K562 (cell line): ENCODE data around the gene PLCB4. TPM values are rescaled to one million over a fixed set of nuclear protein-coding genes. Genes with fewer than 3 reads are reported as not detected.

ENCODE experiments used
- ATAC-seq: fragments of 200-7000 bp; cut with Tn5 transposase; 3 replicates; pipeline ENCODE4 v1.9.1; 2020; ENCODE audit warnings: moderate library complexity
- BruUV-seq: library from RNA; stranded (reverse); fragments of 400-500 nt; replicated peaks from 2 replicates; lab custom pipeline; 2021; lab: Mats Ljungman, UMichigan
- CTCF ChIA-PET: fragments of 300-600 bp; formaldehyde crosslinking; extraction: SDS; loops from one replicate; lab custom pipeline; 2021; ENCODE audit warnings: low intra/inter-chr PET ratio; lab: Yijun Ruan, JAX
- POLR2A ChIA-PET: fragments of 300-600, 350-650 bp; sonication (Branson Sonifier 250); formaldehyde crosslinking; extraction: SDS; loops from one replicate; lab custom pipeline; 2021; ENCODE audit warnings: antibody characterized with exemption, inconsistent platforms; lab: Yijun Ruan, JAX
- DNase-seq, 4 experiments: peaks; one replicate each; pipeline versions ENCODE4 v3.0.0 to v3.0.0-alpha.2; 2011 to 2018; ENCODE audit warnings: low spot score in 3 of 4, mixed read lengths in 3 of 4; ENCODE audit errors: extremely low read depth in 1 of 4
- FAIRE-seq: peaks from 2 replicates; lab custom pipeline; 2011; peaks lifted over from hg19 to GRCh38; lab: Jason Lieb, UNC
- H2AFZ ChIP-seq: 2 replicates; pipeline ENCODE4 v1.6.0; 2011; ENCODE audit warnings: low read depth, low read length, control low read depth, inconsistent platforms
- H3K27ac ChIP-seq: fragments of 200-600 bp; 3 replicates; pipeline ENCODE4 v1.8.0; 2011; ENCODE audit warnings: low read depth, mild to moderate bottlenecking, control low read depth, inconsistent platforms, low read length, moderate library complexity, mixed read lengths; ENCODE audit errors: extremely low read depth
- H3K27me3 ChIP-seq, 2 experiments: fragments of 300-600 bp in 1 of 2; 2 replicates in 1 of 2; 3 replicates in 1 of 2; pipeline versions ENCODE4 v1.6.0 to v1.8.0; 2011; ENCODE audit warnings: inconsistent platforms in 2 of 2, low read length in 2 of 2, mild to moderate bottlenecking in 1 of 2, mixed read lengths in 1 of 2, moderate library complexity in 1 of 2; ENCODE audit not compliant: control insufficient read depth in 2 of 2, insufficient read depth in 2 of 2
- H3K36me3 ChIP-seq: fragments of 300-600 bp; 3 replicates; pipeline ENCODE4 v1.8.0; 2011; ENCODE audit warnings: mild to moderate bottlenecking, low read length, inconsistent platforms; ENCODE audit not compliant: control insufficient read depth, insufficient read depth
- H3K4me1 ChIP-seq, 2 experiments: fragments of 200-600 bp in 1 of 2; replicated peaks in 1 of 2; 2 replicates in 1 of 2; 3 replicates in 1 of 2; pipeline versions ENCODE4 v1.5.1 to v1.8.0; 2011; ENCODE audit warnings: inconsistent platforms in 2 of 2, low read length in 2 of 2, mild to moderate bottlenecking in 1 of 2, mixed read lengths in 1 of 2, moderate library complexity in 1 of 2; ENCODE audit not compliant: control insufficient read depth in 2 of 2, insufficient read depth in 2 of 2
- H3K4me2 ChIP-seq: 2 replicates; pipeline ENCODE4 v1.6.1; 2011; ENCODE audit warnings: low read length, control low read depth, inconsistent platforms, mixed read lengths; ENCODE audit not compliant: insufficient read depth
- H3K4me3 ChIP-seq: fragments of 200-600 bp; sonication (generic), shearing (Covaris generic); 2 replicates; pipeline ENCODE4 v1.5.1; 2016; ENCODE audit warnings: control low read depth, inconsistent platforms
- H3K79me2 ChIP-seq: fragments of 200-600 bp; 3 replicates; pipeline ENCODE4 v1.8.0; 2011; ENCODE audit warnings: low read length, inconsistent platforms; ENCODE audit not compliant: control insufficient read depth, insufficient read depth
- H3K9ac ChIP-seq, 2 experiments: 2 replicates each; pipeline versions ENCODE4 v1.6.0 to v1.6.1; 2011; ENCODE audit warnings: low read depth in 2 of 2, low read length in 2 of 2, control low read depth in 1 of 2, inconsistent platforms in 1 of 2, mild to moderate bottlenecking in 1 of 2, mixed read lengths in 1 of 2; ENCODE audit not compliant: insufficient read depth in 1 of 2
- H3K9me1 ChIP-seq: one replicate; pipeline ENCODE4 v1.6.0; 2011; ENCODE audit warnings: inconsistent platforms, mild to moderate bottlenecking, low read length, moderate library complexity; ENCODE audit not compliant: control insufficient read depth, insufficient read depth
- H3K9me3 ChIP-seq: replicated peaks from 2 replicates; pipeline ENCODE4 v1.5.1; 2011; ENCODE audit warnings: low read depth, low read length, inconsistent platforms; ENCODE audit not compliant: control insufficient read depth, insufficient read depth
- H4K20me1 ChIP-seq: replicated peaks from 2 replicates; pipeline ENCODE4 v1.6.1; 2011; ENCODE audit warnings: low read length, inconsistent platforms, mixed read lengths; ENCODE audit not compliant: control insufficient read depth, insufficient read depth
- ARID2 ChIP-seq: fragments of 450-650 bp; IDR thresholded peaks from 2 replicates; pipeline ENCODE4 v1.6.1; 2017; ENCODE audit warnings: antibody characterized with exemption, mild to moderate bottlenecking
- CREM ChIP-seq: IDR thresholded peaks from 2 replicates; pipeline ENCODE4 v1.6.1; 2014; ENCODE audit warnings: antibody characterized with exemption, low read depth
- FUS ChIP-seq: fragments of 200-400 bp; formaldehyde crosslinking; optimal IDR thresholded peaks from 2 replicates; pipeline ENCODE3; 2017; ENCODE audit warnings: low read depth, low read length
- GATA2 ChIP-seq: sonication (generic); formaldehyde crosslinking; IDR thresholded peaks from 2 replicates; pipeline ENCODE4 v1.4.0; 2020; ENCODE audit warnings: mild to moderate bottlenecking, missing genetic modification reagents
- NR3C1 ChIP-seq: sonication (generic); formaldehyde crosslinking; IDR thresholded peaks from 2 replicates; pipeline ENCODE4 v1.8.1; 2022; ENCODE audit warnings: missing genetic modification reagents
- SLC30A9 ChIP-seq: fragments of 250-450 bp; sonication (Bioruptor Pico); IDR thresholded peaks from 2 replicates; pipeline ENCODE4 v1.8.0; 2022; ENCODE audit warnings: mild to moderate bottlenecking, moderate library complexity
- STAG1 ChIP-seq: sonication (generic); formaldehyde crosslinking; IDR thresholded peaks from 2 replicates; pipeline ENCODE4 v1.5.0; 2020; ENCODE audit warnings: missing genetic modification reagents, borderline replicate concordance
- SUPT5H ChIP-seq: fragments of 450-650 bp; IDR thresholded peaks from 2 replicates; pipeline ENCODE4 v1.6.1; 2016
- WHSC1 ChIP-seq: IDR thresholded peaks from one replicate; pipeline ENCODE4 v1.6.1; 2012; ENCODE audit warnings: low read length, control low read depth, inconsistent platforms
- ZNF140 ChIP-seq: fragments of 250-450 bp; sonication (Bioruptor Pico); IDR thresholded peaks from 2 replicates; pipeline ENCODE4 v1.8.0; 2021; ENCODE audit warnings: moderate library complexity, mild to moderate bottlenecking, inconsistent platforms
- ZNF347 ChIP-seq: fragments of 450-650 bp; formaldehyde crosslinking; IDR thresholded peaks from 2 replicates; pipeline ENCODE4 v1.4.0; 2020; ENCODE audit warnings: low read depth, mild to moderate bottlenecking, moderate library complexity
- WGBS: fragments of 100-300 bp; shearing (Covaris generic); methylation state at CpG from one replicate; pipeline ENCODE4 v1.1.6; 2016; ENCODE audit warnings: low coverage, mixed read lengths; ENCODE audit not compliant: insufficient coverage; ENCODE audit errors: missing lambda C conversion rate; 5-methylcytosine and 5-hydroxymethylcytosine counted together
- in situ Hi-C: fragments of 300-500 bp; cut with MboI; formaldehyde crosslinking; loops from 4 replicates; pipeline ENCODE4 v1.15.0; 2018; ENCODE audit warnings: inconsistent platforms, mixed read lengths
- intact Hi-C: fragments of 100-400 bp; cut with micrococcal nuclease; formaldehyde crosslinking; loops from 2 replicates; pipeline ENCODE4 v1.14.2; 2022
- polyA plus RNA-seq, 8 experiments: library from polyadenylated mRNA; depleted of rRNA in 4 of 8; stranded (reverse) in 5 of 8; unstranded in 3 of 8; fragments of >200 nt; fragmentation: Nextera tagmentation in 2 of 8; fragmentation: Illumina TruSeq in 1 of 8; extraction: Ambion mirVana in 2 of 8; extraction: Trizol in 1 of 8; gene quantifications; 2 replicates each; pipeline versions ENCODE4 v1.2.1 to v1.2.3, GENCODE V29; 2011 to 2014; ENCODE audit warnings: inconsistent platforms in 1 of 8, missing spikeins in 1 of 8
- total RNA-seq, 7 experiments: library from RNA; depleted of rRNA in 6 of 7; stranded (reverse); fragments of >200 nt in 6 of 7; fragmentation: Illumina TruSeq in 2 of 7; extraction: Trizol in 2 of 7; gene quantifications; 2 replicates each; pipeline versions ENCODE4 v1.2.1 to v1.2.3, GENCODE V29; 2011 to 2021; ENCODE audit warnings: low replicate concordance in 1 of 7
- TF ChIP-seq, protein P1 (sequence below): sonication (generic); formaldehyde crosslinking; IDR thresholded peaks from 2 replicates; pipeline ENCODE4 v1.8.0; 2022; ENCODE audit warnings: mild to moderate bottlenecking, missing genetic modification reagents
- TF ChIP-seq, protein P2 (sequence below): fragments of 450-650 bp; IDR thresholded peaks from 2 replicates; pipeline ENCODE4 v1.6.1; 2016; ENCODE audit warnings: low read depth, mild to moderate bottlenecking, moderate library complexity
- TF ChIP-seq, protein P3 (sequence below): fragments of 250-450 bp; sonication (Bioruptor Pico); IDR thresholded peaks from 2 replicates; pipeline ENCODE4 v1.4.0; 2020; ENCODE audit warnings: mild to moderate bottlenecking, moderate library complexity, borderline replicate concordance

PLCB4 gene
- total and polyA plus RNA-seq, 9 of the 15 experiments (the other 6 are each of a cell fraction or from before 2014, with no cell fraction given), result 0.20 to 2.9 (median 0.52) TPM

DNA sequence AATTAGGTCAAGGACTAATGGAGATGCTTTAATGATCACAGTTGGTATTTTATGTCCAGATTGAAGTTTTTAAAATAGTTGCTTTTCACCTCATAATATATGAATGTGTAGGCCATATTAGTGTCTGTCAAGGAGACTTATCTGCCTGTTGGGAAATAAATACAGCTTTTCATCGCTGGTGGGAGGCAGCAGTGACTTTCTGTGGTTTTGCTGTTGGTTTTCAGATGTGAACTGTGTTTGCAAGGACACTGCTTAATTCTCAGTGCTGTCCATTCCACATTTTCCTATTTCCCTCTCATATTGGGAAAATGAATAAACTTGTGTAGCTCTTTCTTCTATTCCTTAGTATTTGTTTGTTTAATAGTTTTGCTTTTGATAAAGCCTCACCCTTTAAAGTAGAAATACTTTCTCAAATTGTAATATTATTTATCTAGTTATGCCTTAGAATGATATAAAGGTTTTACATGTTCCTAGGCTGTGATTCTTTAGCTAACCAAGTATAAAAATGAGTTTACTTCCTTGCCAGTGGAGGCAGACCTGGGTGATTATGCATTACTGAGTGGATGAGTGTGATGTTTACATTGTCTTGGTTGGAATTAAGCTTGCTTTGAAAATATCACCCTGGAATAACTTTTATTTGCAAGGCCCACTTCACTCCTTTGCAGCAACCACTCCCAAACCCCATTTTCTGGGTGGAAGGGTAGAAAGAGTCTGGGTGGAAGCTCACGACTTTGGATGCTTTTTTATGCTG, 3.3 kb downstream of the PLCB4 start:
- ChIA-PET CTCF (no interaction called here), POLR2A (no interaction called here)
- Histone ChIP-seq H3K4me3 (no peak overlapping the region), H3K9ac (no peak overlapping the region), H3K4me2 (no peak overlapping the region), H3K9me1 (no peaks in the 10 kb centered on the region), H2AFZ (no peak overlapping the region), H3K27ac (no peak overlapping the region), H3K9me3 (no peaks in the 10 kb centered on the region), H3K36me3 (no peaks in the 10 kb centered on the region), H4K20me1 (no peaks in the 10 kb centered on the region), H3K79me2 (no peaks in the 10 kb centered on the region), H3K27me3 (no peaks in the 10 kb centered on the region), H3K4me1 (peaks cover 0 to 12% of the 10 kb centered on the region in 2 experiments; a peak in 4 of 5 replicates)
- 20% methylated on average over 2 of the region's 2 CpGs for WGBS
- in situ Hi-C loops, result no loop called here
- ATAC-seq, result no peak
- intact Hi-C loops, result loop anchor here (5.0 kb wide), 1 partner anchor 100 kb away; no protein-coding TSS in a partner anchor
- no peak for DNase-seq
- no TSS peak for BruUV-seq
- no peak for FAIRE-seq
- TF ChIP-seq CREM (no peak), NR3C1 (CRISPR knock-in tag) (no peak), ZNF140 (CRISPR knock-in tag) (no peak), ARID2 (no peak), STAG1 (CRISPR knock-in tag) (no peak), WHSC1 (no peak), SLC30A9 (CRISPR knock-in tag) (no peak), GATA2 (CRISPR knock-in tag) (no peak), FUS (no peak), SUPT5H (no peak), ZNF347 (CRISPR knock-in tag) (no peak)
- TF ChIP-seq, protein P1, sequence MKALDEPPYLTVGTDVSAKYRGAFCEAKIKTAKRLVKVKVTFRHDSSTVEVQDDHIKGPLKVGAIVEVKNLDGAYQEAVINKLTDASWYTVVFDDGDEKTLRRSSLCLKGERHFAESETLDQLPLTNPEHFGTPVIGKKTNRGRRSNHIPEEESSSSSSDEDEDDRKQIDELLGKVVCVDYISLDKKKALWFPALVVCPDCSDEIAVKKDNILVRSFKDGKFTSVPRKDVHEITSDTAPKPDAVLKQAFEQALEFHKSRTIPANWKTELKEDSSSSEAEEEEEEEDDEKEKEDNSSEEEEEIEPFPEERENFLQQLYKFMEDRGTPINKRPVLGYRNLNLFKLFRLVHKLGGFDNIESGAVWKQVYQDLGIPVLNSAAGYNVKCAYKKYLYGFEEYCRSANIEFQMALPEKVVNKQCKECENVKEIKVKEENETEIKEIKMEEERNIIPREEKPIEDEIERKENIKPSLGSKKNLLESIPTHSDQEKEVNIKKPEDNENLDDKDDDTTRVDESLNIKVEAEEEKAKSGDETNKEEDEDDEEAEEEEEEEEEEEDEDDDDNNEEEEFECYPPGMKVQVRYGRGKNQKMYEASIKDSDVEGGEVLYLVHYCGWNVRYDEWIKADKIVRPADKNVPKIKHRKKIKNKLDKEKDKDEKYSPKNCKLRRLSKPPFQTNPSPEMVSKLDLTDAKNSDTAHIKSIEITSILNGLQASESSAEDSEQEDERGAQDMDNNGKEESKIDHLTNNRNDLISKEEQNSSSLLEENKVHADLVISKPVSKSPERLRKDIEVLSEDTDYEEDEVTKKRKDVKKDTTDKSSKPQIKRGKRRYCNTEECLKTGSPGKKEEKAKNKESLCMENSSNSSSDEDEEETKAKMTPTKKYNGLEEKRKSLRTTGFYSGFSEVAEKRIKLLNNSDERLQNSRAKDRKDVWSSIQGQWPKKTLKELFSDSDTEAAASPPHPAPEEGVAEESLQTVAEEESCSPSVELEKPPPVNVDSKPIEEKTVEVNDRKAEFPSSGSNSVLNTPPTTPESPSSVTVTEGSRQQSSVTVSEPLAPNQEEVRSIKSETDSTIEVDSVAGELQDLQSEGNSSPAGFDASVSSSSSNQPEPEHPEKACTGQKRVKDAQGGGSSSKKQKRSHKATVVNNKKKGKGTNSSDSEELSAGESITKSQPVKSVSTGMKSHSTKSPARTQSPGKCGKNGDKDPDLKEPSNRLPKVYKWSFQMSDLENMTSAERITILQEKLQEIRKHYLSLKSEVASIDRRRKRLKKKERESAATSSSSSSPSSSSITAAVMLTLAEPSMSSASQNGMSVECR, result no peak
- TF ChIP-seq, protein P2, sequence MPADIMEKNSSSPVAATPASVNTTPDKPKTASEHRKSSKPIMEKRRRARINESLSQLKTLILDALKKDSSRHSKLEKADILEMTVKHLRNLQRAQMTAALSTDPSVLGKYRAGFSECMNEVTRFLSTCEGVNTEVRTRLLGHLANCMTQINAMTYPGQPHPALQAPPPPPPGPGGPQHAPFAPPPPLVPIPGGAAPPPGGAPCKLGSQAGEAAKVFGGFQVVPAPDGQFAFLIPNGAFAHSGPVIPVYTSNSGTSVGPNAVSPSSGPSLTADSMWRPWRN, result no peak
- TF ChIP-seq, protein P3, sequence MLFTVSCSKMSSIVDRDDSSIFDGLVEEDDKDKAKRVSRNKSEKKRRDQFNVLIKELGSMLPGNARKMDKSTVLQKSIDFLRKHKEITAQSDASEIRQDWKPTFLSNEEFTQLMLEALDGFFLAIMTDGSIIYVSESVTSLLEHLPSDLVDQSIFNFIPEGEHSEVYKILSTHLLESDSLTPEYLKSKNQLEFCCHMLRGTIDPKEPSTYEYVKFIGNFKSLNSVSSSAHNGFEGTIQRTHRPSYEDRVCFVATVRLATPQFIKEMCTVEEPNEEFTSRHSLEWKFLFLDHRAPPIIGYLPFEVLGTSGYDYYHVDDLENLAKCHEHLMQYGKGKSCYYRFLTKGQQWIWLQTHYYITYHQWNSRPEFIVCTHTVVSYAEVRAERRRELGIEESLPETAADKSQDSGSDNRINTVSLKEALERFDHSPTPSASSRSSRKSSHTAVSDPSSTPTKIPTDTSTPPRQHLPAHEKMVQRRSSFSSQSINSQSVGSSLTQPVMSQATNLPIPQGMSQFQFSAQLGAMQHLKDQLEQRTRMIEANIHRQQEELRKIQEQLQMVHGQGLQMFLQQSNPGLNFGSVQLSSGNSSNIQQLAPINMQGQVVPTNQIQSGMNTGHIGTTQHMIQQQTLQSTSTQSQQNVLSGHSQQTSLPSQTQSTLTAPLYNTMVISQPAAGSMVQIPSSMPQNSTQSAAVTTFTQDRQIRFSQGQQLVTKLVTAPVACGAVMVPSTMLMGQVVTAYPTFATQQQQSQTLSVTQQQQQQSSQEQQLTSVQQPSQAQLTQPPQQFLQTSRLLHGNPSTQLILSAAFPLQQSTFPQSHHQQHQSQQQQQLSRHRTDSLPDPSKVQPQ (CRISPR knock-in tag), result no peak
